Cardiac muscle cell (in vitro differentiated cells and primary cell): Measurements from ENCODE around the gene STS. TPM values are rescaled to one million over a fixed set of nuclear protein-coding genes. Genes with fewer than 3 reads are reported as not detected.

Experiments
- DNase-seq, 2 donors: peaks; one replicate each; pipeline versions ENCODE4 v3.0.0 to v3.0.0-alpha.2; 2010 to 2017; ENCODE audit warnings: low read depth in 1 of 2, low spot score in 1 of 2
- H3K27ac ChIP-seq: fragments of 200-600 bp; sonication (generic); 2 replicates; pipeline ENCODE4 v1.5.1; 2016
- H3K27me3 ChIP-seq: fragments of 200-600 bp; sonication (generic); 2 replicates; pipeline ENCODE4 v1.6.0; 2016; ENCODE audit warnings: control low read depth
- H3K36me3 ChIP-seq: fragments of 200-600 bp; sonication (generic); 2 replicates; pipeline ENCODE4 v1.5.1; 2016; ENCODE audit warnings: control low read depth
- H3K4me1 ChIP-seq: fragments of 200-600 bp; sonication (generic); 2 replicates; pipeline ENCODE4 v1.8.1; 2017; ENCODE audit warnings: low read depth, mild to moderate bottlenecking, mixed run types
- H3K4me3 ChIP-seq: fragments of 200-600 bp; sonication (generic); 2 replicates; pipeline ENCODE4 v1.5.1; 2016; ENCODE audit warnings: mild to moderate bottlenecking
- H3K9me3 ChIP-seq: fragments of 200-600 bp; sonication (generic); 2 replicates; pipeline ENCODE4 v1.5.1; 2017; ENCODE audit warnings: low read depth, mild to moderate bottlenecking, control low read depth
- CTCF ChIP-seq: IDR thresholded peaks from 2 replicates; pipeline ENCODE4 v1.5.1; 2012; ENCODE audit warnings: low read depth, mild to moderate bottlenecking, low read length
- polyA plus RNA-seq: library from polyadenylated mRNA; unstranded; fragments of >200 nt; fragmentation: Nextera tagmentation; extraction: Ambion mirVana; gene quantifications from 2 replicates; pipeline ENCODE4 v1.2.1, GENCODE V29; 2016
- total RNA-seq: library from RNA; depleted of rRNA; stranded (reverse); fragments of >200 nt; gene quantifications from 2 replicates; pipeline ENCODE4 v1.2.3, GENCODE V29; 2016

Gene STS
- total and polyA plus RNA-seq, 2 experiments from 2014 or later = 1.9 to 4.9 TPM

- no peaks in the 10 kb centered on the region for H3K4me1 ChIP-seq
- H3K9me3 ChIP-seq = no peaks in the 10 kb centered on the region
- no peak overlapping the region for H3K4me3 ChIP-seq
- no peak overlapping the region for H3K27ac ChIP-seq
- H3K27me3 ChIP-seq = no peaks in the 10 kb centered on the region
- no peak for TF ChIP-seq CTCF
- no peak for DNase-seq
- no peaks in the 10 kb centered on the region for H3K36me3 ChIP-seq
Observed at GRCh38 chrX:7184816-7185215, 37.3 kb downstream of the STS start.

DNA sequence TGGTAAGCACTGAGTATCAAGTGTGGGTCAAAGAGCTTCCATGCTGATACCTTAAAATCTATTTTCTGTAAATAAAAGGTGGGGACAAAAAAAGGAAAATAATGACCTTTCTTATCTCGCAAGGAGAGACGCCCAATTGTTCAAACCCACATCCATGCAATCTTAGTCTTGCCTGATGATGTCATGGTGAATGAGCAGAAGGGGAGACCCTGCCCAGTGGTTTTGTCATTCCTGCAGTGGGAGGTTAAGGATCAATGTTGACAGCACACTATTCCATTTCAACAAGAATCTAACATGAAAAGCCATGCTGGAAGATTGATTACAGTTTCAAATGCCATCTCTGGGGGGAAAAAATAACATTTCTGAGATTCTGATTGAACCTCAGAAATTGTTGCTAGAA is 41.2 kb downstream of the STS start:
- no peaks in the 10 kb centered on the region for H3K27me3 ChIP-seq
- no peaks in the 10 kb centered on the region for H3K36me3 ChIP-seq
- DNase-seq = no peak
- H3K27ac ChIP-seq = no peak overlapping the region
- no peak overlapping the region for H3K4me3 ChIP-seq
- no peaks in the 10 kb centered on the region for H3K4me1 ChIP-seq
- no peak for TF ChIP-seq CTCF
- H3K9me3 ChIP-seq = no peaks in the 10 kb centered on the region

DNA sequence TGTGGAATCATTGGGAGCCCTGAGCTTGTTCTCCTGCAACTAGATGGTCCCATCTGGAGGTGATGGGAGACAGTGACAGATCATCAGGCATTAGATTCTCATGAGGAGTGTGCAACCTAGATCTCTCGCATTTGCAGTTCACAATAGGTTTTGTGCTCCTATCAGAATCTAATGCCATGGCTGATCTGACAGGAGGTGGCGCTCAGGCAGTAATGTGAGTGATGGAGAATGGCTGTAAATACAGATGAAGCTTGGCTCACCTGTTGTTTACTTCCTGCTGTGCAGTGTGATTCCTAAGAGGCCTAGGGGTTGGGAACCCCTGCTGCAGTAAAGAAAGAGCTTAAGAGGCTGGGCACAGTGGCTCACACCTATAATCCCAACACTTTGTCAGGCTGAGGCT is 42.6 kb downstream of the STS start:
- no peak for TF ChIP-seq CTCF
- Histone ChIP-seq H3K27me3 (no peaks in the 10 kb centered on the region), H3K36me3 (no peaks in the 10 kb centered on the region), H3K4me1 (no peaks in the 10 kb centered on the region), H3K27ac (no peak overlapping the region), H3K4me3 (no peak overlapping the region), H3K9me3 (no peaks in the 10 kb centered on the region)
- DNase-seq = no peak

DNA sequence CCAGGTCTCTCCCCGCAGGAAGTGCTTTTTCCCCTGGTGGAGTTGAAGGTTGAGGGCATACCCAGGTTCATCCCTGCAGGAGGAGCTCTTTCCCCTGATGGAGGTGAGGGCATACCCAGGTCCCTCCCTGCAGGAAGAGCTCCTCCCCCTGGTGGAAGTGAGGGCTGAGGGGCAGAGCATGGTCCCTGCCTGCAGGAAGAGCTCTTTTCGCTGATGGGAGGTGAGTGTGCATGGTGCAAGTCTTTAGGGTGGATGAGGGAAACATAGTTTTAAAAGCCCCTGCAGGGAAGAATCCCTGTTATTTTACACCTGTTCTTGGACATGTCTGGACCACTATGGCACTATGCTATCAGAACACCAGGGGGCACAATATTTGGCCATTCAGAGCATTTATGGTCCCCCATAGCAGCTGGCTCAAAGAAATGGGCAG is 44.2 kb downstream of the STS start:
- no peak overlapping the region for H3K27ac ChIP-seq
- H3K9me3 ChIP-seq = no peaks in the 10 kb centered on the region
- no peak overlapping the region for H3K4me3 ChIP-seq
- DNase-seq = peak in 1 of 2 donors; percentile 2
- H3K27me3 ChIP-seq = no peaks in the 10 kb centered on the region
- H3K36me3 ChIP-seq = no peaks in the 10 kb centered on the region
- no peak for TF ChIP-seq CTCF
- H3K4me1 ChIP-seq = no peaks in the 10 kb centered on the region

GRCh38 chrX:7192871-7193270 is 45.4 kb downstream of the STS start:
- Histone ChIP-seq H3K4me3 (no peak overlapping the region), H3K9me3 (no peaks in the 10 kb centered on the region), H3K27me3 (no peaks in the 10 kb centered on the region), H3K27ac (no peak overlapping the region), H3K36me3 (no peaks in the 10 kb centered on the region), H3K4me1 (no peaks in the 10 kb centered on the region)
- no peak for DNase-seq
- TF ChIP-seq CTCF = no peak

- H3K4me1 ChIP-seq = no peaks in the 10 kb centered on the region
- TF ChIP-seq CTCF = no peak
- H3K27me3 ChIP-seq = no peaks in the 10 kb centered on the region
- no peak for DNase-seq
- no peak overlapping the region for H3K27ac ChIP-seq
- H3K36me3 ChIP-seq = no peaks in the 10 kb centered on the region
- H3K9me3 ChIP-seq = no peaks in the 10 kb centered on the region
- no peak overlapping the region for H3K4me3 ChIP-seq
Observed at GRCh38 chrX:7194606-7195005, 47.1 kb downstream of the STS start.
